Activated CD4-positive, alpha-beta T cell treated with anti-CD3 and anti-CD28 coated beads, Interleukin-2, amount 10 ng/mL, durations not matched to agents 7 days and 5 days (primary cell): Measurements from ENCODE around the gene PNLDC1. TPM values are rescaled to one million over a fixed set of nuclear protein-coding genes. Genes with fewer than 3 reads are reported as not detected.

Source experiments
- CTCF ChIA-PET: fragments of 350-600 bp; sonication (Branson Sonifier 250); formaldehyde crosslinking; loops from one replicate; lab custom pipeline; 2021; ENCODE audit warnings: antibody characterized with exemption; lab: Charles Lee
- POLR2A ChIA-PET: fragments of 350-600 bp; sonication (Branson Sonifier 250); formaldehyde crosslinking; loops from one replicate; lab custom pipeline; 2021; ENCODE audit warnings: antibody characterized with exemption; lab: Charles Lee
- DNase-seq: peaks from one replicate; pipeline ENCODE4 v3.0.0-alpha.2; 2020
- H3K27ac Mint-ChIP-seq: one replicate; pipeline ENCODE4 v1.8.0; 2021; ENCODE audit warnings: mild to moderate bottlenecking, moderate library complexity, mixed read lengths
- H3K27me3 Mint-ChIP-seq: one replicate; pipeline ENCODE4 v1.8.0; 2021; ENCODE audit warnings: mixed read lengths
- H3K36me3 Mint-ChIP-seq: one replicate; pipeline ENCODE4 v1.8.0; 2021; ENCODE audit warnings: low read depth, mixed read lengths
- H3K4me1 Mint-ChIP-seq: one replicate; pipeline ENCODE4 v1.8.0; 2021; ENCODE audit warnings: mixed read lengths
- H3K4me3 Mint-ChIP-seq: one replicate; pipeline ENCODE4 v1.8.0; 2021; ENCODE audit warnings: mild to moderate bottlenecking, moderate library complexity, mixed read lengths
- H3K9me3 Mint-ChIP-seq: one replicate; pipeline ENCODE4 v1.8.0; 2021; ENCODE audit warnings: mixed read lengths
- total RNA-seq, 2 experiments: library from RNA; stranded (reverse); gene quantifications; one replicate each; pipeline ENCODE4 v1.2.3, GENCODE V29; 2021

PNLDC1 gene
- total RNA-seq, 2 experiments from 2014 or later = 0.17 to 0.30 TPM

DNA sequence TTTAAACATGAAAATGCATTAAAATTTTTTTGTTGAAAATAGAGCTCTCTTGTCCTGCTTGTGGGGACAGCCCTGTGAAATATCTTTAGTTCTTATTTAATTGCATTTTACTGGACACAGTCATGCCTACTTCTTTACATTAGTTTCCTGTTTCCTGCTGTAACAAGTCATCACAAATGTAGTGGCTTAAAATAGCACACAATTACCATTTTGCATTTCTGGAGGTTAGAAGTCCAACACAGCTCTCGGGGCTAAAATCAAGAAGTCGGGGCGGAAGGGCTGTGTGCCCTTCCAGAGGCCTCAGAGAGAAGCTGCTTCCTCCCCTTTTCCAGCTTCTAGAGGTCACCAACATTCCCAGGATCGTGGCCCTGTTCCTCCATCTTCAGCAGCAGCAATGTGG, 29.4 kb downstream of the PNLDC1 start:
- Mint-ChIP-seq H3K27ac (peak overlapping the region; percentile 39), H3K4me3 (no peak overlapping the region), H3K36me3 (no peaks in the 10 kb centered on the region), H3K9me3 (no peaks in the 10 kb centered on the region), H3K4me1 (peaks cover 18% of the 10 kb centered on the region), H3K27me3 (peaks cover 2% of the 10 kb centered on the region)
- ChIA-PET CTCF (interaction anchor here (0.8 to 1.1 kb wide), 2 partner anchors 17 to 20 kb away, joined by 3 to 4 read pairs; no protein-coding TSS in a partner anchor), POLR2A (no interaction called here)
- no peak for DNase-seq

DNA sequence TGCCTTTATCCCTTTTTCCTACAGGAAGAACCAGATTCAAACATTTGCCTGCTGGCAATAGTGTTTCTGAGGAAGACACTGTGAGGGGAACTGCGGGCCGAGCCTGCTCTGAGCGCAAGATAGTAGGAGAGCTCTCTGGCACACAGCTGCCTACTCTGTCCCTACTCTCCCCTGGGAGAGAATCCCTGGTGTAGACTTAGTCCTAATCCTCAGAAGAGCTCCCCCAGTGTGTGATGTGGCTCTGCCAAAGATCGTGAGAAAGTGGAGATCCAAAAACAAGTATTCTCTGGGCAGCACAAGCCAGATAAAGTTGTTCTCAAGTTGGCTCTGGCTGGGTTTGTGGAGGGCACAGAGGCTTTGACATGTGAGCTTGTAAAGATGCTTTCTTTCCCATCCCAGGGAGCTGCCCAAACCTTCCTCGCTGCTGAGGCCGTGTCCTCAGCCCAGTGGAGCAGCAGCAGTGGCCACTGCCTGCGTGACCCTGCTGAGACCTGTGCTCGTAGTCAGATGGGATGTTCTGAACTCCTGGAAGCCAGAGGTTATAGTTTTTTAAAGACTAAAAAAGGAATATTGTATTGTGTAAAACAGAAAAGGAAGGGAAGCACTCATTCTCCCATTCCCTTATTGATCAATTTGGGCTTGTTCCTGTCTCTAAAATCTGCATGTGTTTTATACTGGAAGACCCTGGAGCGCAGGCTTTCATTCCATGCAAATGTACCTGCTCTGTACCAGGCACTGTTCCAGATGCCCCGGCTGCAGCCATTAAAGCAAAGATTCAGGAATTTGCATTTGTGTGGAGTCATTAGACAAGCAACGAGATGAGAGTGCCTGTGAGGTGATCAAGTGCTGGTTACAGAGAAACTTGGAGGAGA, 30.7 kb downstream of the PNLDC1 start:
- Mint-ChIP-seq H3K27me3 (peaks cover 2% of the 10 kb centered on the region), H3K4me3 (no peak overlapping the region), H3K9me3 (no peaks in the 10 kb centered on the region), H3K27ac (no peak overlapping the region), H3K4me1 (peaks cover 23% of the 10 kb centered on the region), H3K36me3 (no peaks in the 10 kb centered on the region)
- POLR2A ChIA-PET = no interaction called here
- CTCF ChIA-PET = no interaction called here
- DNase-seq = no peak

GRCh38 chr6:159831373-159831679, 31.2 kb downstream of the PNLDC1 start:
- CTCF ChIA-PET = no interaction called here
- H3K4me3 Mint-ChIP-seq = no peak overlapping the region
- no peaks in the 10 kb centered on the region for H3K36me3 Mint-ChIP-seq

GRCh38 chr6:159832946-159833345, 32.9 kb downstream of the PNLDC1 start:
- no peak for DNase-seq
- Mint-ChIP-seq H3K4me3 (no peak overlapping the region), H3K27me3 (peaks cover under 1% of the 10 kb centered on the region), H3K36me3 (no peaks in the 10 kb centered on the region), H3K27ac (no peak overlapping the region), H3K9me3 (no peaks in the 10 kb centered on the region), H3K4me1 (peaks cover 23% of the 10 kb centered on the region)
- ChIA-PET POLR2A (no interaction called here), CTCF (no interaction called here)

More at GRCh38 chr6:159831373-159831679, 31.2 kb downstream of the PNLDC1 start:
- POLR2A ChIA-PET = no interaction called here
- H3K9me3 Mint-ChIP-seq = no peaks in the 10 kb centered on the region
- peaks cover 2% of the 10 kb centered on the region for H3K27me3 Mint-ChIP-seq
- no peak overlapping the region for H3K27ac Mint-ChIP-seq
- no peak for DNase-seq
- H3K4me1 Mint-ChIP-seq = peaks cover 23% of the 10 kb centered on the region

GRCh38 chr6:159833556-159833955, 33.5 kb downstream of the PNLDC1 start:
- H3K9me3 Mint-ChIP-seq = no peaks in the 10 kb centered on the region
- CTCF ChIA-PET = interaction anchor here (0.9 kb wide), 1 partner anchor 141 kb away, joined by 3 read pairs; the partner anchor contains the start of gene SOD2
- H3K4me3 Mint-ChIP-seq = no peak overlapping the region
- POLR2A ChIA-PET = no interaction called here
- no peak for DNase-seq
- no peaks in the 10 kb centered on the region for H3K36me3 Mint-ChIP-seq
- no peaks in the 10 kb centered on the region for H3K27me3 Mint-ChIP-seq
- no peak overlapping the region for H3K27ac Mint-ChIP-seq
- H3K4me1 Mint-ChIP-seq = peaks cover 23% of the 10 kb centered on the region

GRCh38 chr6:159833997-159834603, 34.0 kb downstream of the PNLDC1 start:
- ChIA-PET POLR2A (no interaction called here), CTCF (interaction anchor here (0.9 kb wide), 1 partner anchor 141 kb away, joined by 3 read pairs; the partner anchor contains the start of gene SOD2)
- no peak for DNase-seq
- no peak overlapping the region for H3K4me3 Mint-ChIP-seq
- H3K36me3 Mint-ChIP-seq = no peaks in the 10 kb centered on the region
- H3K9me3 Mint-ChIP-seq = no peaks in the 10 kb centered on the region
- H3K27ac Mint-ChIP-seq = no peak overlapping the region
- H3K4me1 Mint-ChIP-seq = peaks cover 23% of the 10 kb centered on the region
- H3K27me3 Mint-ChIP-seq = no peaks in the 10 kb centered on the region

DNA sequence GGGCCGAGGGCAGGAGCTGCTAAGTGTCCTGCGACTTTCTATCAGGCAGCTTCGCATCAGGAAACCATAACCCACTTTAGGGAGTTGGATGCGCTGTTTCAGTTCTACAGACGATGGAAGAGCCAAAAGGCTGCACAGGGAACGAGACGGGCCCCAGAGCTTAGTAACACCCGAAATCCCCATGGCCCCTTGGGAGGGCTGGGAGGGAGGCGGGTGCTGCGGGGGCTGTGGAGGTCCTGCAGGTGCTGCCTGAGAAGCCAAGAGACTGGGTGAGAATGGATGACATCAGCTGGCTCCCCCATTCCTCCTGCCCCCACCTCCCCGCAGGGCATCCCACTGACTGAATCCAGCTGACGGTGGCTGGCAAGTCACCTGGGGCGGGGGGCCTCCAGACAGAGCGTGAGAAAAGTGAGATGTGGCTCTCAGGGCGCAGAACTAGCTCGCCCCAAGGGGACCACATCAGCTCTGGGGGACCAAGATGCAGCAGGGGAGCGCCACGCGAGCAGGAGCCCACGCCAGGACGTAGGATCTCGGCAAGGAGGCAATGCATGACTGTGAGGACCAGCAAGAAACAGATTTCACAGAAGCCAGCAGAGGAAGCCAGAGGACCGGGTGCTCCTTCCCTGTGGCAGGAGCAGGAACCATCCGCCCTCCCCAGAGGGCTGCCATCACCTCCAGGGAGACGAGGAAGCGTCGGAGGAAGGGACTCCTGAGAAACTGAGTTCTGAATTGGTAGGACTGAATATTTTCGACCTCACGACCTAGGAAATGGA, 36.8 kb downstream of the PNLDC1 start:
- Mint-ChIP-seq H3K27me3 (peaks cover 1% of the 10 kb centered on the region), H3K4me1 (peaks cover 16% of the 10 kb centered on the region), H3K4me3 (no peak overlapping the region), H3K27ac (no peak overlapping the region), H3K9me3 (no peaks in the 10 kb centered on the region), H3K36me3 (no peaks in the 10 kb centered on the region)
- DNase-seq = no peak
- CTCF ChIA-PET = interaction anchor here (1.2 kb wide), 1 partner anchor 12 kb away, joined by 3 read pairs; no protein-coding TSS in a partner anchor
- POLR2A ChIA-PET = no interaction called here

- Mint-ChIP-seq H3K4me1 (peaks cover 16% of the 10 kb centered on the region), H3K4me3 (no peak overlapping the region), H3K27me3 (peaks cover 1% of the 10 kb centered on the region), H3K27ac (no peak overlapping the region), H3K9me3 (no peaks in the 10 kb centered on the region), H3K36me3 (no peaks in the 10 kb centered on the region)
- ChIA-PET POLR2A (no interaction called here), CTCF (no interaction called here)
- no peak for DNase-seq
Measured at GRCh38 chr6:159837511-159837910, 37.4 kb downstream of the PNLDC1 start.

- POLR2A ChIA-PET = no interaction called here
- no peak overlapping the region for H3K4me3 Mint-ChIP-seq
- no peak for DNase-seq
- no peaks in the 10 kb centered on the region for H3K36me3 Mint-ChIP-seq
- H3K4me1 Mint-ChIP-seq = peaks cover 13% of the 10 kb centered on the region
- H3K9me3 Mint-ChIP-seq = no peaks in the 10 kb centered on the region
- peaks cover 1% of the 10 kb centered on the region for H3K27me3 Mint-ChIP-seq
- H3K27ac Mint-ChIP-seq = no peak overlapping the region
- CTCF ChIA-PET = no interaction called here
Measured at GRCh38 chr6:159838020-159838744, 38.1 kb downstream of the PNLDC1 start.

DNA sequence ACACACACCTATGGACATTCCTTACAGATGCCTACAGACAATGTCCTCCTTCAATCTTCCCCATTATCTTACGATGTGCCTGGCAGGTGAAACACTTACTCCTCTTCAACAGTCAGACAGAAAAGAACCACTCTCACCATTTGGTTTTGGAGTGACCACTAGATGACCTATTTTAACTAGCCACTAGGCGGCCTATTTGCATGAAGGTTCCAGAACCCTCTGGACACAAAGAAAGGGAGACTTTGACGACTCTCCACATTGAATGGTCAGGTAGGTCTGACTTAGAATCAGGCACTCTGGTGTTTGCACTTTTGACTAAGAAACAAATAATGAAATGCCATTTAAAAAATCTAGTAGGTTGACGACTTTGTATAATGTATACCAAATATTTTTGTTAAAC, 42.0 kb downstream of the PNLDC1 start:
- DNase-seq = no peak
- Mint-ChIP-seq H3K27ac (no peak overlapping the region), H3K4me1 (peaks cover 6% of the 10 kb centered on the region), H3K9me3 (no peaks in the 10 kb centered on the region), H3K36me3 (no peaks in the 10 kb centered on the region), H3K27me3 (peaks cover 1% of the 10 kb centered on the region), H3K4me3 (no peak overlapping the region)
- ChIA-PET POLR2A (no interaction called here), CTCF (no interaction called here)

DNA sequence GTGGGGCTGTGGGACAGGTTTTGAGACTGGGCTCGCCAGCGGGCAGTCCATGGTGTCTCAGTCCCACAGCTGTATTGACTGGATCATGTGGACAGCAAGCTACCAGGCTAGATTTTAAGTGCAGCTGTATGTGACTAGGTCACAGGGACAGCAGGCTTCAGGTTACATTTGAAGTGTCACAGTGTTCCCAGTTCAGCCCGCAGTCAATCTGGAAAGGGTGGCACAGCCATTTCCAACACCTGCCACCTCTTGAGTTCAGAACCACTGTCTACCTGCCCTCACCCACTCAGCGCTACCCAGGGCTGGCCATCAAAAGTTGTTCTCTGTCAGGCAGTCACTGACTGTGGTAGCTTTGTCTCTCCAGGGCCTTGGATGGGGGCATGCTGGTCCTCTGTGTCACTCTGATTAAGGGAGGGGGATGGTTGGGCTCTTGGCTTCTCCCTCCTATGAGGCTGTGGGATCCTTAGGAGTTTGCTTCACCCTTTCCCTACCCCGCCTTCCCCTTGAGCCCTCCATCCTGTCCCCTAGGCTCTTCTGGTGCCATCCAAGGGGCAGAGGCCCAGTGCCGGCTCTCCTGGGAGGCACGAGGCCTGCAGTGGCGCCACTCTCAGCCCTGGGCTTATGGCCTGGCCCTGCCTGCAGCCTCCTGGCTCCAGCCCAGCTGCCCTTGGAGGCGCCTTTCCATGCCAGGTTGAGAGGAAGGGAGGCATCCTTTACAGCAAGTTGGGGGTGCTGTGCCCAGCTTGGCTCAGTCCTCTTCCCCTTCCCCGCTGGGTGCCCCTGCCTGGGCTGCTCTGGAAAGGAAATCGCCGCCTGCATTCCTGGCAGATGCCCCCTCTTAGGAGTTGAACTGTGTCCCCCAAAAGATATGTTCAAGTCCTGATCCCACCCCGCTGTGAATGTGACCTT, 44.9 kb downstream of the PNLDC1 start:
- CTCF ChIA-PET = interaction anchor here (1.2 kb wide), 1 partner anchor 10 kb away, joined by 3 read pairs; no protein-coding TSS in a partner anchor

More for the DNA sequence above, 44.9 kb downstream of the PNLDC1 start:
- H3K9me3 Mint-ChIP-seq = peaks cover 7% of the 10 kb centered on the region
- H3K36me3 Mint-ChIP-seq = no peaks in the 10 kb centered on the region
- no peak overlapping the region for H3K27ac Mint-ChIP-seq
- H3K4me1 Mint-ChIP-seq = peaks cover 6% of the 10 kb centered on the region
- H3K27me3 Mint-ChIP-seq = peaks cover 1% of the 10 kb centered on the region
- no peak overlapping the region for H3K4me3 Mint-ChIP-seq
- POLR2A ChIA-PET = no interaction called here
- no peak for DNase-seq
